WTC11 (cell line): ENCODE data around the gene ANKRD24.

Experiments
- CREM ChIP-seq: sonication (generic); formaldehyde crosslinking; IDR thresholded peaks from 2 replicates; pipeline ENCODE4 v1.8.1; 2022; ENCODE audit warnings: mild to moderate bottlenecking, missing genetic modification reagents, moderate library complexity
- FOXP1 ChIP-seq: sonication (generic); formaldehyde crosslinking; IDR thresholded peaks from 2 replicates; pipeline ENCODE4 v1.8.0; 2022; ENCODE audit warnings: missing genetic modification reagents, mild to moderate bottlenecking, moderate library complexity, borderline replicate concordance
- NR3C1 ChIP-seq: sonication (generic); formaldehyde crosslinking; conservative IDR thresholded peaks from 2 replicates; pipeline ENCODE4 v1.8.1; 2023; ENCODE audit warnings: low read depth, mild to moderate bottlenecking, missing genetic modification reagents
- SP1 ChIP-seq: sonication (generic); formaldehyde crosslinking; conservative IDR thresholded peaks from 2 replicates; pipeline ENCODE4 v1.8.1; 2022; ENCODE audit warnings: missing genetic modification reagents
- ZNF121 ChIP-seq: sonication (generic); formaldehyde crosslinking; IDR thresholded peaks from 2 replicates; pipeline ENCODE4 v1.8.0; 2023; ENCODE audit warnings: missing genetic modification reagents
- TF ChIP-seq, protein P1 (sequence below): fragments of 200-600 bp; IDR thresholded peaks from 2 replicates; pipeline ENCODE4 v1.8.0; 2022; ENCODE audit warnings: antibody characterized with exemption
- TF ChIP-seq, protein P2 (sequence below): sonication (generic); formaldehyde crosslinking; IDR thresholded peaks from 2 replicates; pipeline ENCODE4 v1.8.0; 2022; ENCODE audit warnings: mild to moderate bottlenecking, missing genetic modification reagents
- TF ChIP-seq, protein P3 (sequence below): sonication (generic); formaldehyde crosslinking; IDR thresholded peaks from 2 replicates; pipeline ENCODE4 v1.8.0; 2022; ENCODE audit warnings: mild to moderate bottlenecking, missing genetic modification reagents

DNA sequence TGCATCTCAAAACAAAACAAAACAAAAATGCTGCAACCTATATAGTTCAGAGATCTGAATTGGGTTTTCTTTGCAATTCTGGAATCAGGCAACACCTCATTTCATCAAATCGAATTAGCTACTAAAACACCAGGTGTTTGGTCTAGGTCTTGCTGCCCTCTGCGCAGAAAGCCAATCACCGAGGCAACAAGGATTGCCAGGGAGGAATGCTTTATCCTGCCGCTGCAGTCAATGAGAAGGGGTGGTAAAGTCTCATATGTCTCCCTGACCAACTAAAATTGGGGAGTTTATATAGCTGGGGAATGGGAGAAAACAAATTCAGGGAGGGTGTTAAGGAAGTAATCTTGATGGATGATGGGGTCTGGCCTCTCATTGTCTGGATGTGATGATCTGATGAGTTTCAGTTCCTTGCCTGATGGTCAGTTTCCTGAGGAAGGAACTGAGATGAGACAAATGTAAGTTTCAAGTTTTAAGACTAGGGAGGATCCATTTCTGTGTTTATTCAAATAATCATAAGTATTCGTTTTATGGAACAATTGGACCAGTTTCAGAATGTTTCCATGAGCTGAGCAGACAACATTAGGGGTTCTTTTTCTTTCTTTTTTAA is 59.4 kb downstream of the ANKRD24 start:
- TF ChIP-seq, protein P1, sequence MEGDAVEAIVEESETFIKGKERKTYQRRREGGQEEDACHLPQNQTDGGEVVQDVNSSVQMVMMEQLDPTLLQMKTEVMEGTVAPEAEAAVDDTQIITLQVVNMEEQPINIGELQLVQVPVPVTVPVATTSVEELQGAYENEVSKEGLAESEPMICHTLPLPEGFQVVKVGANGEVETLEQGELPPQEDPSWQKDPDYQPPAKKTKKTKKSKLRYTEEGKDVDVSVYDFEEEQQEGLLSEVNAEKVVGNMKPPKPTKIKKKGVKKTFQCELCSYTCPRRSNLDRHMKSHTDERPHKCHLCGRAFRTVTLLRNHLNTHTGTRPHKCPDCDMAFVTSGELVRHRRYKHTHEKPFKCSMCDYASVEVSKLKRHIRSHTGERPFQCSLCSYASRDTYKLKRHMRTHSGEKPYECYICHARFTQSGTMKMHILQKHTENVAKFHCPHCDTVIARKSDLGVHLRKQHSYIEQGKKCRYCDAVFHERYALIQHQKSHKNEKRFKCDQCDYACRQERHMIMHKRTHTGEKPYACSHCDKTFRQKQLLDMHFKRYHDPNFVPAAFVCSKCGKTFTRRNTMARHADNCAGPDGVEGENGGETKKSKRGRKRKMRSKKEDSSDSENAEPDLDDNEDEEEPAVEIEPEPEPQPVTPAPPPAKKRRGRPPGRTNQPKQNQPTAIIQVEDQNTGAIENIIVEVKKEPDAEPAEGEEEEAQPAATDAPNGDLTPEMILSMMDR = no peak
- TF ChIP-seq, protein P2, sequence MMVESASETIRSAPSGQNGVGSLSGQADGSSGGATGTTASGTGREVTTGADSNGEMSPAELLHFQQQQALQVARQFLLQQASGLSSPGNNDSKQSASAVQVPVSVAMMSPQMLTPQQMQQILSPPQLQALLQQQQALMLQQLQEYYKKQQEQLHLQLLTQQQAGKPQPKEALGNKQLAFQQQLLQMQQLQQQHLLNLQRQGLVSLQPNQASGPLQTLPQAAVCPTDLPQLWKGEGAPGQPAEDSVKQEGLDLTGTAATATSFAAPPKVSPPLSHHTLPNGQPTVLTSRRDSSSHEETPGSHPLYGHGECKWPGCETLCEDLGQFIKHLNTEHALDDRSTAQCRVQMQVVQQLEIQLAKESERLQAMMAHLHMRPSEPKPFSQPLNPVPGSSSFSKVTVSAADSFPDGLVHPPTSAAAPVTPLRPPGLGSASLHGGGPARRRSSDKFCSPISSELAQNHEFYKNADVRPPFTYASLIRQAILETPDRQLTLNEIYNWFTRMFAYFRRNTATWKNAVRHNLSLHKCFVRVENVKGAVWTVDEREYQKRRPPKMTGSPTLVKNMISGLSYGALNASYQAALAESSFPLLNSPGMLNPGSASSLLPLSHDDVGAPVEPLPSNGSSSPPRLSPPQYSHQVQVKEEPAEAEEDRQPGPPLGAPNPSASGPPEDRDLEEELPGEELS = no peak
- TF ChIP-seq NR3C1 (CRISPR knock-in tag) (no peak), CREM (CRISPR knock-in tag) (no peak), ZNF121 (CRISPR knock-in tag) (no peak), FOXP1 (no peak), SP1 (CRISPR knock-in tag) (no peak)
- TF ChIP-seq, protein P3, sequence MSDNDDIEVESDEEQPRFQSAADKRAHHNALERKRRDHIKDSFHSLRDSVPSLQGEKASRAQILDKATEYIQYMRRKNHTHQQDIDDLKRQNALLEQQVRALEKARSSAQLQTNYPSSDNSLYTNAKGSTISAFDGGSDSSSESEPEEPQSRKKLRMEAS (CRISPR knock-in tag) = no peak
